AG04450 (cell line): ENCODE results near the gene GPR152. TPM values are rescaled to one million over a fixed set of nuclear protein-coding genes. Genes with fewer than 3 reads are reported as not detected.

ENCODE experiments used
- CTCF ChIA-PET: fragments of 300-600, 350-600 bp; formaldehyde crosslinking; extraction: SDS; loops from one replicate; lab custom pipeline; 2022; ENCODE audit warnings: antibody characterized with exemption, inconsistent platforms; lab: Charles Lee
- POLR2A ChIA-PET: fragments of 350-600 bp; formaldehyde crosslinking; extraction: SDS; loops from one replicate; lab custom pipeline; 2021; ENCODE audit warnings: antibody characterized with exemption, inconsistent platforms; lab: Yijun Ruan, JAX
- DNase-seq: peaks from one replicate; pipeline ENCODE4 v3.0.0-alpha.2; 2011; ENCODE audit warnings: low read depth, low spot score
- H3K27ac ChIP-seq: one replicate; pipeline ENCODE4 v1.5.1; 2012; ENCODE audit warnings: low read depth, low read length, control low read depth
- H3K27me3 ChIP-seq: one replicate; pipeline ENCODE4 v1.6.0; 2012; ENCODE audit warnings: low read length; ENCODE audit not compliant: control insufficient read depth, insufficient read depth
- H3K4me3 ChIP-seq: 2 replicates; pipeline ENCODE4 v1.5.1; 2011; ENCODE audit warnings: mild to moderate bottlenecking, low read depth, low read length, control low read depth
- H3K9me3 ChIP-seq: 2 replicates; pipeline ENCODE4 v1.5.1; 2012; ENCODE audit warnings: low read length; ENCODE audit not compliant: control insufficient read depth, insufficient read depth
- CTCF ChIP-seq: IDR thresholded peaks from 2 replicates; pipeline ENCODE4 v1.5.1; 2011; ENCODE audit warnings: low read depth, low read length, control low read depth, inconsistent platforms
- polyA minus RNA-seq: library from RNA; depleted of rRNA, polyadenylated mRNA; stranded (reverse); fragments of >200 nt; gene quantifications from 2 replicates; pipeline ENCODE4 v1.2.3, GENCODE V29; 2011; rRNA and poly(A)+ RNA removed
- polyA plus RNA-seq: library from polyadenylated mRNA; depleted of rRNA; stranded (reverse); fragments of >200 nt; gene quantifications from 2 replicates; pipeline ENCODE4 v1.2.3, GENCODE V29; 2011; rRNA removed

GPR152 gene
- not detected in 2 replicates for polyA plus RNA-seq
- polyA minus RNA-seq: not detected in 2 replicates

- ChIA-PET POLR2A (no interaction called here), CTCF (no interaction called here)
- H3K27ac ChIP-seq: no peak within 1 kb of the TSS
- no peak for TF ChIP-seq CTCF
- H3K27me3 ChIP-seq: peaks cover 21% of the 10 kb centered on the region
- no peak for DNase-seq
- H3K9me3 ChIP-seq: no peaks in the 10 kb centered on the region; the same call in 1 of the 2 replicates
- H3K4me3 ChIP-seq: no peak within 1 kb of the TSS
These were observed at the start of gene GPR152 for GRCh38 chr11:67452141-67452952. Gene GPR152 (minus strand): TSS chr11:67452729. CDS start chr11:67452724, 5 bp downstream.

- CTCF ChIA-PET: no interaction called here
- TF ChIP-seq CTCF: no peak
- Histone ChIP-seq H3K4me3 (no peak overlapping the region), H3K9me3 (no peaks in the 10 kb centered on the region; the same call in 1 of the 2 replicates), H3K27ac (no peak overlapping the region), H3K27me3 (no peaks in the 10 kb centered on the region)
- POLR2A ChIA-PET: no interaction called here
- DNase-seq: no peak
These were observed 49.3 kb upstream of the GPR152 start for GRCh38 chr11:67501854-67502253.

- no peak for TF ChIP-seq CTCF
- H3K27me3 ChIP-seq: no peaks in the 10 kb centered on the region
- no peaks in the 10 kb centered on the region; the same call in 1 of the 2 replicates for H3K9me3 ChIP-seq
- ChIA-PET CTCF (no interaction called here), POLR2A (no interaction called here)
- H3K27ac ChIP-seq: no peak overlapping the region
- no peak for DNase-seq
- H3K4me3 ChIP-seq: no peak overlapping the region
These were observed 48.5 kb upstream of the GPR152 start for GRCh38 chr11:67500831-67501715.

GRCh38 chr11:67500484-67500821, 47.9 kb upstream of the GPR152 start:
- Histone ChIP-seq H3K27me3 (no peaks in the 10 kb centered on the region), H3K9me3 (no peaks in the 10 kb centered on the region; the same call in 1 of the 2 replicates), H3K27ac (no peak overlapping the region), H3K4me3 (no peak overlapping the region)
- DNase-seq: no peak
- no peak for TF ChIP-seq CTCF
- ChIA-PET POLR2A (no interaction called here), CTCF (no interaction called here)
